ENCODE results near the gene KSR2. TPM values are rescaled to one million over a fixed set of nuclear protein-coding genes. Genes with fewer than 3 reads are reported as not detected.

Gene KSR2
- total and polyA plus RNA-seq, 9 donors: under 0.01 to 0.15 (median 0.08) TPM; not detected in 4

DNA sequence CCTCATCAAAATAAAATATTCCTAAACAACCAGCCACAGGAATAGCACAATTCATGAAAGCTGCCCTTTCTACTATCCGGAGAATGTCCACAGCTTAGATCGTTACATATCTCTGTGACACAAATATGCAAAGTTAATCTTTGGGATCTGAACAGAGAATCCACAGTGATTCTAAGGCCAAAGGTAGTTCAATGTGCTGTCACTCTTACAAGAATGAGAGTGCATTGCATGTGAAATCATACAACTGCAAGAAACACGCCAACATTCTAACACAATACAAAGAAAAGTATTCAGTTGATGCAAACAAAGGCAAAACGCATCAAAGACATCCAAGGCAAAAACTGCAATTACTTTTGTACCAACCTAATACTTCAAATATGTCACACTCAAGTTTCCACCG, 60.4 kb downstream of the KSR2 start:
- TF ChIP-seq, protein P1, sequence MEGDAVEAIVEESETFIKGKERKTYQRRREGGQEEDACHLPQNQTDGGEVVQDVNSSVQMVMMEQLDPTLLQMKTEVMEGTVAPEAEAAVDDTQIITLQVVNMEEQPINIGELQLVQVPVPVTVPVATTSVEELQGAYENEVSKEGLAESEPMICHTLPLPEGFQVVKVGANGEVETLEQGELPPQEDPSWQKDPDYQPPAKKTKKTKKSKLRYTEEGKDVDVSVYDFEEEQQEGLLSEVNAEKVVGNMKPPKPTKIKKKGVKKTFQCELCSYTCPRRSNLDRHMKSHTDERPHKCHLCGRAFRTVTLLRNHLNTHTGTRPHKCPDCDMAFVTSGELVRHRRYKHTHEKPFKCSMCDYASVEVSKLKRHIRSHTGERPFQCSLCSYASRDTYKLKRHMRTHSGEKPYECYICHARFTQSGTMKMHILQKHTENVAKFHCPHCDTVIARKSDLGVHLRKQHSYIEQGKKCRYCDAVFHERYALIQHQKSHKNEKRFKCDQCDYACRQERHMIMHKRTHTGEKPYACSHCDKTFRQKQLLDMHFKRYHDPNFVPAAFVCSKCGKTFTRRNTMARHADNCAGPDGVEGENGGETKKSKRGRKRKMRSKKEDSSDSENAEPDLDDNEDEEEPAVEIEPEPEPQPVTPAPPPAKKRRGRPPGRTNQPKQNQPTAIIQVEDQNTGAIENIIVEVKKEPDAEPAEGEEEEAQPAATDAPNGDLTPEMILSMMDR (IDR thresholded peaks at IDR 0.05): no peak
- TF ChIP-seq EP300 (IDR thresholded peaks at IDR 0.05) (no peak), POLR2A (IDR thresholded peaks at IDR 0.05) (no peak)
- Histone ChIP-seq H3K9me3 (no peaks in the 10 kb centered on the region), H3K27me3 (no peaks in the 10 kb centered on the region), H3K4me3 (no peak overlapping the region), H3K27ac (no peak overlapping the region), H3K4me1 (ENCODE audit: insufficient read depth) (no peaks in the 10 kb centered on the region), H3K36me3 (no peaks in the 10 kb centered on the region)
- WGBS, 3 donors: 79 to 84% (median 80%) methylated on average over 5 of the region's 5 CpGs
- no peak for DNase-seq
- intact Hi-C loops (cut with DNase I): no loop called here

DNA sequence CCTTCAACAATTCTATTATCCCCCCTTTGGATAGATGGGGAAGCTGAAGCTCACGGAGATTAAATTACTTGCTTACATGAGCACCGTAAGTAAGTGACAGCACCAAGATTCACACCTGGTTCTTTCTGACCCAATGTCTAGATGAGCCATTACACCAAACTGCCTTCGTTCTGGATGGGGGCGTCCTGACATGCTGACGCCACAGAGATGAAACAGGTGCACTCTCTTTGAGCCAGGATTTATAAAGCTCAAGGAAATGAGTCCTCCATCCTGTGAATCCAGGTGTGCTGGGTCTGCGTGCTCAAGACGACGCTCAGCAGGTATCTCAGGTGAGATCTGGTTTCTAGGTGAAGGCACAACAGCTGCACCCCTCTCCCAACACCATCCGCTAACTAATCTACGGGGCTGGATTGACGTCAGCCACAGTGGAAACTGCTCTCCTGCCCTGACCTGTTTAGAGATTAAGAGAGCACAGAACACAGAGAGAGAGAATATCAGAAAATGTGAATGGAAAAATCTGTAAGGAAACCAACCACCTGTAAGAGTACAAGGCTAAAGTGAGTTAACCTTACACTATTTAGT, 61.6 kb downstream of the KSR2 start:
- no peaks in the 10 kb centered on the region for H3K36me3 ChIP-seq
- WGBS, 3 donors: 36 to 48% (median 44%) methylated on average over 11 of the region's 11 CpGs
- no peak overlapping the region for H3K4me3 ChIP-seq
- H3K4me1 ChIP-seq (ENCODE audit: insufficient read depth): no peaks in the 10 kb centered on the region
- H3K9me3 ChIP-seq: no peaks in the 10 kb centered on the region
- intact Hi-C loops (cut with DNase I): no loop called here
- no peak overlapping the region for H3K27ac ChIP-seq
- DNase-seq: no peak
- TF ChIP-seq, protein P1 (IDR thresholded peaks at IDR 0.05): no peak
- TF ChIP-seq EP300 (IDR thresholded peaks at IDR 0.05) (no peak), POLR2A (IDR thresholded peaks at IDR 0.05) (no peak)
- H3K27me3 ChIP-seq: no peaks in the 10 kb centered on the region

DNA sequence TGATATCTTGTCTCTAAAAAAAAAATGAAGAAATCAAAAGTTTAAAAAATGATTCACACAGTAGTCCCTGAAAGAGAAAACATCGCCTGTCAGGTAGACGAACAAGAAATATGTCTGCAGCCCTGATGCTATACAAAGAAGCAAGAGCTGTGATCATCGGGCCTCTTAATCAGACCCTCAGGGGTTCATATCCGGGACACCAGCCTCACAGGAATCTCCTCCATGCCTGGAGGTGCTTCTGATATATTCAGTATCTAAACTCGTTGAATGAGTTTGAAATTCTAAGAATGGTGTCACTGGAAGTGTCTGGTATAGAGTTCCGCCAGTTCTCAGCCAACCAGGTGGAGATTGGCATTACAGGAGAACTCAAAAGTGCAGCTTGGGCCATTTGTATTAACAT, 64.7 kb downstream of the KSR2 start:
- DNase-seq: no peak
- Histone ChIP-seq H3K4me1 (ENCODE audit: insufficient read depth) (no peaks in the 10 kb centered on the region), H3K36me3 (no peaks in the 10 kb centered on the region), H3K9me3 (no peaks in the 10 kb centered on the region), H3K27ac (no peak overlapping the region), H3K27me3 (no peaks in the 10 kb centered on the region), H3K4me3 (no peak overlapping the region)
- TF ChIP-seq, protein P1 (IDR thresholded peaks at IDR 0.05): no peak
- TF ChIP-seq POLR2A (IDR thresholded peaks at IDR 0.05): no peak
- TF ChIP-seq EP300 (IDR thresholded peaks at IDR 0.05): no peak
- intact Hi-C loops (cut with DNase I): no loop called here
- 77 to 88% (median 78%) methylated on average over 6 of the region's 6 CpGs for WGBS, 3 donors

DNA sequence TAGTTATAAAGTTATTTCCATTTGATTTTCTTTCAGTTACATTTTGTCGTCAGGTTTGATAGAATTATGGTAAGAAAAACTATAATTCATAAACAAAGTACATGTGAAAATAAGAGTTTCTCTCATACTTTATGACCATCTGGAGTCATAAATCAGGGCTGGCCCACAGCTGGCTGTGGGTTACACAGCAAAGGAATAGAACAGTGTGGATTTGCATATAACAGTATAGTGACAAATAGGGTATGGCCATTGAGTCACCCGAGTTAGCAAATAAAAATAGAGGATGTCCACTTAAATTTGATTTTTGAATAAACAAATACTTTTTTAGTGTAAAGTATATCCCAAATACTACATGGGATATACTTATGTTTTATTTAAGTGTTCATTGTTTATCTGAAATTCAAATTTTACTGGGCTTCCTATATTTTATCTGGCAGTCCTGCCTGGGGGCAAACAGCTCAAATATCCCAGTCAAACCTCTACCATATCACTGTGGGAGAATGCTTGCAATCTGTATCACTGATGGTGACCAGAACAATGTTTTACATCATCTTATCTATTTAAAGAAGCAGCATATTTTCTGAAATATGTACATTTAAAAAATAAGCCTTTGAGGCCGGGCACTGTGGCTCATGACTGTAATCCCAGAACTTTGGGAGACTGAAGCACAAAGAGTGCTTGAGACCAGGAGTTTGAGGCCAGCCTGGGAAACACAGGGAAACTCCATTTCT, 65.5 kb downstream of the KSR2 start:
- DNase-seq: no peak
- Histone ChIP-seq H3K9me3 (no peaks in the 10 kb centered on the region), H3K27me3 (no peaks in the 10 kb centered on the region), H3K4me3 (no peak overlapping the region), H3K4me1 (ENCODE audit: insufficient read depth) (no peaks in the 10 kb centered on the region), H3K27ac (no peak overlapping the region), H3K36me3 (no peaks in the 10 kb centered on the region)
- no peak for TF ChIP-seq POLR2A (IDR thresholded peaks at IDR 0.05)
- TF ChIP-seq, protein P1 (IDR thresholded peaks at IDR 0.05): no peak
- WGBS, 3 donors: 59 to 70% (median 60%) methylated on average over 3 of the region's 3 CpGs
- intact Hi-C loops (cut with DNase I): no loop called here

Data from ovary (tissue), 9 donors.